Type B pancreatic cell (in vitro differentiated cells): ENCODE data around the gene CHRNA9. TPM values are rescaled to one million over a fixed set of nuclear protein-coding genes. Genes with fewer than 3 reads are reported as not detected.

ENCODE experiments used
- DNase-seq: peaks from one replicate; pipeline ENCODE4 v3.0.0; 2021; ENCODE audit warnings: mixed read lengths; ENCODE audit not compliant: unreplicated experiment; ENCODE audit errors: extremely low spot score
- H3K27ac Mint-ChIP-seq: 2 replicates; pipeline ENCODE4 v1.8.0; 2021; ENCODE audit warnings: mild to moderate bottlenecking, mixed read lengths
- H3K27me3 Mint-ChIP-seq: 2 replicates; pipeline ENCODE4 v1.8.0; 2021; ENCODE audit warnings: mixed read lengths
- H3K36me3 Mint-ChIP-seq: 2 replicates; pipeline ENCODE4 v1.8.0; 2021; ENCODE audit warnings: mixed read lengths
- H3K4me1 Mint-ChIP-seq: one replicate; pipeline ENCODE4 v1.8.0; 2021; ENCODE audit warnings: mixed read lengths; ENCODE audit not compliant: unreplicated experiment
- H3K4me3 Mint-ChIP-seq: 2 replicates; pipeline ENCODE4 v1.8.0; 2021; ENCODE audit warnings: mild to moderate bottlenecking, mixed read lengths
- H3K9me3 Mint-ChIP-seq: 2 replicates; pipeline ENCODE4 v1.8.0; 2021; ENCODE audit warnings: mixed read lengths
- total RNA-seq: library from RNA; stranded (reverse); gene quantifications from 2 replicates; pipeline ENCODE4 v1.2.1, GENCODE V29; 2021; ENCODE audit warnings: low replicate concordance
- TF ChIP-seq, protein P1 (sequence below): fragments of 200-600 bp; sonication (generic); conservative IDR thresholded peaks from 2 replicates; pipeline ENCODE4 v1.5.0; 2021; ENCODE audit warnings: antibody characterized with exemption, mild to moderate bottlenecking

CHRNA9 gene
- total RNA-seq, 1 donor from 2014 or later, result 0.58 TPM

GRCh38 chr4:40357738-40358137 lies 22.6 kb downstream of the CHRNA9 start:
- Mint-ChIP-seq H3K27ac (no peak overlapping the region), H3K4me3 (no peak overlapping the region), H3K27me3 (no peaks in the 10 kb centered on the region), H3K9me3 (peaks cover 13% of the 10 kb centered on the region), H3K36me3 (peaks cover 4% of the 10 kb centered on the region), H3K4me1 (no peaks in the 10 kb centered on the region)
- TF ChIP-seq, protein P1, sequence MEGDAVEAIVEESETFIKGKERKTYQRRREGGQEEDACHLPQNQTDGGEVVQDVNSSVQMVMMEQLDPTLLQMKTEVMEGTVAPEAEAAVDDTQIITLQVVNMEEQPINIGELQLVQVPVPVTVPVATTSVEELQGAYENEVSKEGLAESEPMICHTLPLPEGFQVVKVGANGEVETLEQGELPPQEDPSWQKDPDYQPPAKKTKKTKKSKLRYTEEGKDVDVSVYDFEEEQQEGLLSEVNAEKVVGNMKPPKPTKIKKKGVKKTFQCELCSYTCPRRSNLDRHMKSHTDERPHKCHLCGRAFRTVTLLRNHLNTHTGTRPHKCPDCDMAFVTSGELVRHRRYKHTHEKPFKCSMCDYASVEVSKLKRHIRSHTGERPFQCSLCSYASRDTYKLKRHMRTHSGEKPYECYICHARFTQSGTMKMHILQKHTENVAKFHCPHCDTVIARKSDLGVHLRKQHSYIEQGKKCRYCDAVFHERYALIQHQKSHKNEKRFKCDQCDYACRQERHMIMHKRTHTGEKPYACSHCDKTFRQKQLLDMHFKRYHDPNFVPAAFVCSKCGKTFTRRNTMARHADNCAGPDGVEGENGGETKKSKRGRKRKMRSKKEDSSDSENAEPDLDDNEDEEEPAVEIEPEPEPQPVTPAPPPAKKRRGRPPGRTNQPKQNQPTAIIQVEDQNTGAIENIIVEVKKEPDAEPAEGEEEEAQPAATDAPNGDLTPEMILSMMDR, result no peak
- DNase-seq, result no peak

GRCh38 chr4:40361338-40361737 lies 26.2 kb downstream of the CHRNA9 start:
- TF ChIP-seq, protein P1, result no peak
- Mint-ChIP-seq H3K4me3 (no peak overlapping the region), H3K4me1 (peaks cover 18% of the 10 kb centered on the region), H3K27ac (no peak overlapping the region), H3K9me3 (peaks cover 18% of the 10 kb centered on the region), H3K27me3 (no peaks in the 10 kb centered on the region), H3K36me3 (peaks cover 4% of the 10 kb centered on the region)
- no peak for DNase-seq

GRCh38 chr4:40363382-40363920 lies 28.3 kb downstream of the CHRNA9 start:
- peaks cover 22% of the 10 kb centered on the region for H3K4me1 Mint-ChIP-seq
- peaks cover 18% of the 10 kb centered on the region for H3K9me3 Mint-ChIP-seq
- TF ChIP-seq, protein P1, result no peak
- H3K4me3 Mint-ChIP-seq, result peak overlapping the region; percentile 4
- no peak for DNase-seq
- H3K27ac Mint-ChIP-seq, result peak overlapping the region; percentile 66
- H3K27me3 Mint-ChIP-seq, result no peaks in the 10 kb centered on the region
- H3K36me3 Mint-ChIP-seq, result peaks cover 4% of the 10 kb centered on the region

DNA sequence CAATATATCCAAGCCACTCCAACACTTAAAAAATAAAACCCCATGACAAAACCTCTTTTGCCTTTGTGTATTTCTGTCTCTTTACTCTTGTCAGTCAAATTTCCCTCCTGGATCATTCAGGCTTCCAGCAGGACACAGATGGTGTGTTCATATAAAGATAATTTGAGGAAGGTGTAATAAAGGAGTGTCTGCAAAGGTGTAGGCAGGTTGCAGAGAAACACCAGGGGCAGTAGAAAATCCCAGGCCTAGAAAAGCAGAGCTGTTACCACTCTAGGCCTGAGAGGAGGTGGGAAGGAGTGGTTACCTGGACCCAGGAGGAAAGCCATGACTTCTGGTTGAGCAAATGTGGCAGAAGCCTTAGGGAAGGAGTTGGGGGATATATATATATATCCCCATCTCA lies 28.8 kb downstream of the CHRNA9 start:
- no peak for DNase-seq
- H3K27me3 Mint-ChIP-seq, result no peaks in the 10 kb centered on the region
- TF ChIP-seq, protein P1, result no peak
- peaks cover 4% of the 10 kb centered on the region for H3K36me3 Mint-ChIP-seq
- H3K4me1 Mint-ChIP-seq, result peaks cover 22% of the 10 kb centered on the region
- H3K27ac Mint-ChIP-seq, result peak overlapping the region; percentile 66
- H3K4me3 Mint-ChIP-seq, result peak overlapping the region; percentile 4
- H3K9me3 Mint-ChIP-seq, result peaks cover 18% of the 10 kb centered on the region

DNA sequence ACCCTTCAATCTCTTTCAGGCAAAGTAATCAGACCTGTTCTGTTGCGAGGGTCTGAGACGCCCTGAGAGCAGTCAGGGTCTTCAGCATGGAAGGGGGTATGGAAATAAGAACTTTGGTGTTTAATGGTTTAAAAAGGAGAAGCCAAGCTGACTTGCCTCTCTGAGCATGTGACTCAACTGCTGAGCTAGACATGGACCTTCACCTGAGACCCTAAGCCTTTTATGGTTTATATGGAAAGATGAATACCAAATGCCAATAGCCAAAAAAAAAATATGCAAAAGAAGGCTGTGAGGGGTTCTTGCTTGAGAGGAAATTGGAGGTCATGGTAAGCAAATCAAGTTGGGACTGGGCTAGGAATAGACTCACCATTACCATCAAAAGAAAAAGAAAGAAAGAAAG lies 30.6 kb downstream of the CHRNA9 start:
- H3K36me3 Mint-ChIP-seq, result no peaks in the 10 kb centered on the region
- no peaks in the 10 kb centered on the region for H3K27me3 Mint-ChIP-seq
- TF ChIP-seq, protein P1, result no peak
- H3K9me3 Mint-ChIP-seq, result peaks cover 11% of the 10 kb centered on the region
- H3K4me1 Mint-ChIP-seq, result peaks cover 26% of the 10 kb centered on the region
- DNase-seq, result no peak
- H3K27ac Mint-ChIP-seq, result peak overlapping the region; percentile 1
- H3K4me3 Mint-ChIP-seq, result no peak overlapping the region

GRCh38 chr4:40367451-40367850 lies 32.3 kb downstream of the CHRNA9 start:
- TF ChIP-seq, protein P1, result no peak
- Mint-ChIP-seq H3K27me3 (no peaks in the 10 kb centered on the region), H3K36me3 (no peaks in the 10 kb centered on the region), H3K27ac (no peak overlapping the region), H3K9me3 (peaks cover 6% of the 10 kb centered on the region), H3K4me3 (no peak overlapping the region), H3K4me1 (peaks cover 26% of the 10 kb centered on the region)
- DNase-seq, result no peak
